ENCODE data around the gene POM121L12.

- no peak for TF ChIP-seq CTCF (IDR thresholded peaks at IDR 0.05; ENCODE audit: low read length)
- no peak for TF ChIP-seq EZH2 (IDR thresholded peaks at IDR 0.05; ENCODE audit: borderline replicate concordance, low read length)
These were observed 13.2 kb downstream of the POM121L12 start for GRCh38 chr7:53048638-53049037.

Data from OCI-LY1 (cell line).